GM21717 (cell line): ENCODE results near the gene NXPE1.
"Not testable (repeated sequence)": the region's sequence is repeated elsewhere in the genome, so short reads cannot be mapped to it uniquely, and the experiment has no call there.

Experiments used
- ATAC-seq: cut with Tn5 transposase; IDR thresholded peaks from one replicate; pipeline ENCODE4 v1.9.1; 2021; ENCODE audit warnings: mild to moderate bottlenecking, moderate library complexity; ENCODE audit not compliant: unreplicated experiment

Gene NXPE1

DNA sequence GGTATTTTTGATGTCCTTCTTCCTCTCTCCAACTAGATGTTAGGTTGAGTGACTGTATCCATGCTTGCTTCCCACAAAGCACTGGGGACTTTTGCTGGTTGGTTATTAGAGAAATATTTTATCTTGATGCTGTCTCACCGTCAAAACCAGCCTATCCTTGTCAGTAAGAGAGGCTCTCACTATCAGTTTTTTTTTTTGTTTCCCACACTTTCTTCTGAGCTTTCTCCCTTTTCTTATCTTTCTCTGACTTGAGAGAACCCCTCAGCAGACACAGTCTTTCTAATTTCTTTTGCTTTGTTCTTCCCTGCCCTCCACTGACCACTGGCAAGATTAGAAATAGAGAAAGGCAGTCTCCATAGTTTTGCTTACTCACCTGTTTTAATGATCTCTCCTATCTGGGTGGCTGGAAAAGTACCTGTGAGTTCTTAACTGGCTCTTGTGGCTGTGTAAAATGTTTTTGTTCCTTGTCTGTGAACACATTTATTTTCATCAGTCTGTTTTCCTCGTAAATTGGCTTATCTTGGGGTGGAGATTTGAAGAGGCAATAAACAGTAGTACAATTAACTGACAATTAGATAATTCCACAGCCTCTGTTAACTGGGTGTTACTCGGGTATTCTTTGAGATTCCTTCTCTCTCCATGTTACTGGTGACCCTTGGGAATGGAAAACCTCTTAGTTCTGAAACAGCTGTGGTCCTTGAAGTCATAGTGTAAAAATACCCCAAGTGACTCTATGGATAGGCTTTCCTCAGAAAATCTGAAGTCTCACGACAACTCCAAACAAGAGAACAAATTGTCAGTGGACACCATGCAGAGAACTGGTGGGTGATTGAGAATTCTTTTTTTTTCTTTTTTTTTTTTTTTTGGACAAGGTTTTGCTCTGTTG, at the start of gene NXPE1:
Gene NXPE1, minus strand, starts transcription at position 457 of the 886 bp plus-strand sequence. CDS start 8,680 bp downstream, outside the sequence.
- no peak for ATAC-seq

DNA sequence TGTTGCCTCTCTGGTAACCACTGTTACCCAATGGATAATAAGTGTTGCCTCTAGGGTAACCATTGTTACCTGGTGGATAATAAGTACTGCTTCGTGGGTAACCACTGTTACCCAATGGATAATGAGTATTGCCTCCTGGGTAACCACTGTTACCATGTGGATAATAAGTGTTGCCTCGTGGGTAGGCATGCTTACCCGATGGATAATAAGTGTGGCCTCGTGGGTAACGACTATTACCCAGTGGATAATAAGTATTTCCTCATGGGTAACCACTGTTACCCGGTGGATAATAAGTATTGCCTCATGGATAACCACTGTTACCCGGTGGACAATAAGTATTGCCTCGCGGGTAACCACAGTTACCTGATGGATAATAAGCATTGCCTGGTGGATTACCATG, 49.7 kb upstream of the NXPE1 start:
- no peak for ATAC-seq

DNA sequence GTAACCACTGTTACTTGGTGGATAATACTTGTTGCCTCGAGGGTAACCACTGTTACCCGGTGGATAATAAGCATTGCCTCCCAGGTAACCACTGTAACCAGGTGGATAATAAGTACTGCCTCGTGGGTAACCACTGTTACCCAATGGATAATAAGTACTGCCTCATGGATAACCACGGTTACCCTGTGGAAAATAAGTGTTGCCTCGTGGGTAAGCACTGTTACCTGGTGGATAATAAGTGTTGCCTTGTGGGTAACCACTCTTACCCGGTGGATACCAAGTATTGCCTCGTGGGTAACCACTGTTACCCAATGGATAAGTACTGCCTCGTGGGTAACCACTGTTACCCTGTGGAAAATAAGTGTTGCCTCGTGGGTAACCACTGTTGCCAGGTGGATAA, 48.9 kb upstream of the NXPE1 start:
- not testable (repeated sequence) for ATAC-seq

DNA sequence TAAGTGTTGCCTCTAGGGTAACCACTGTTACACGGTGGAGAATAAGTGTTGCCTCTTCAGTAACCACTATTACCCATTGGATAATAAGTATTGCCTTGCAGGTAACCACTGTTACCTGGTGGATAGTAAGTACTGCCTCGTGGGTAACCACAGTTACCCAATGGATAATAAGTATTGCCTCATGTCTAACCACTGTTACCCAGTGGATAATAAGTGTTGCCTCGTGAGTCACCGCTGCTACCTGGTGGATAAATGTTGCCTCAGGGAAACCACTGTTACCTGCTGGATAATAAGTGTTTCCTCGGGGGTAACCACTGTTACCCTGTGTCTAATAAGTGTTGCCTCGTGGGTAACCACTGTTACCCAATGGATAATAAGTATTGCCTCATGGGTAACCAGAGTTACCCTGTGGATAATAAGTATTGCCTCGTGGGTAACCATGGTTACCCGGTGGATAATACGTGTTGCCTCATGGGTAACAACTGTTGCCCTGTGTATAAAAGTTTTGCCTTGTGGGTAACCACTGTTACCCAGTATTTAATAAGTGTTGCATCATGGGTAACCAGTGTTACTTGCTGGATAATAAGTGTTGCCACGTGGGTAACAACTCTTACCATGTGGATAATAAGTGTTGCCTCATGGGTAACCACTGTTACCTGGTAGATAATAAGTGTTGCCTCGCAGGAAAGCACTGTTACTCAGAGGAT, 48.2 kb upstream of the NXPE1 start:
- ATAC-seq, result no peak

DNA sequence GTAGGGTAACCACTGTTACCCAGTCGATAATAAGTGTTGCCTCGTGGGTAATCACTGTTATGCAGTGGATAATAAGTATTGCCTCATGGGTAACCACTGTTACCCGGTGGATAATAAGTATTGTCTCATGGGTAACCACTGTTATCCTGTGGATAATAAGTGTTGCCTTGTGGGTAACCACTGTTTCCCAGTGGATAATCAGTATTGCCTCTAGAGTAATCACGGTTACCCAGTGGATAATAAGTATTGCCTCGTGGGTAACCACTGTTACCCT, 47.1 kb upstream of the NXPE1 start:
- not testable (repeated sequence) for ATAC-seq

DNA sequence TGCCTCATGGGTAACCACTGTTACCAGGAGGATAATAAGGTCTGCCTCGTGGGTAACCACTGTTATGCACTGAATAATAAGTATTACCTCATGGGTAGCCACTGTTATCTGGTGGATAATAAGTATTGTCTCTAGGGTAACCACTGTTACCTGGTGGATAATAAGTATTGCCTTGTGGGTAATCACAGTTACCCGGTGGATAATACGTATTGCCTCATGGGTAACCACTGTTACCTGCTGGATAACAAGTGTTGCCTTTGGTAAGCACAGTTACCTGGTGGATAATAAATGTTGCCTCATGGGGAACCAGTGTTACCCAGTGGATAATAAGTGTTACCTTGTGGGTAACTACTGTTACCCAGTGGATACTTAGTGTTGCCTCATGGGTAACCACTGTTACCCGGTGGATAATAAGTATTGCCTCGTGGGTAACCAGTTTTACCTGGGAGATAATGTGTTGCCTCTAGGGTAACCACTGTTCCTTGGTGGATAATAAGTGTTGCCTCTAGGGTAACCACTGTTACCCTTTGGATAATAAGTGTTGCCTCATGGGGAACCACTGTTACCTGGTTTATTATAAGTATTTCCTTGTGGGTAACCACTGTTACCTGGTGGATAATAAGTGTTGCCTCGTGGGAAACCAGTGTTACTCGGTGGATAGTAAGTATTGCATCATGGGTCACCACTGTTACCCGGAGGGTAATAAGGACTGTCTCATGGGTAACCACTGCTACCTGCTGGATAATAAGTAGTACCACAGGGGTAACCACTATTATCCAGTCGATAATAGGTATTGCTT, 46.5 kb upstream of the NXPE1 start:
- no peak for ATAC-seq

DNA sequence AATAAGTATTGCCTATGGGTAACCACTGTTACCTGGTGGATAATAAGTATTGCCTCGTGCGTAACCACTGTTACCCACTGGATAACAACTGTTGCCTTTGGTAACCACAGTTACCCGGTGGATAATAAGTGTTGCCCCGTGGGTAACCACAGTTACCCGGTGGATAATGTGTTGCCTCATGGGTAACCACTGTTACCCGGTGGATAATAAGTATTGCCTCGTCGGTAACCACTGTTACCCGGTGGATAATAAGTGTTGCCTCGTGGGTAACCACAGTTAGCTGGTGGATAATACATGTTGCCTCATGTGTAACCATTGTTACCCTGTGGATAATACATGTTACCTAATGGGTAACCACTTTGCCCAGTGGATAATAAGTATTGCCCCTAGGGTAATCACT, 45.7 kb upstream of the NXPE1 start:
- ATAC-seq, result no peak

DNA sequence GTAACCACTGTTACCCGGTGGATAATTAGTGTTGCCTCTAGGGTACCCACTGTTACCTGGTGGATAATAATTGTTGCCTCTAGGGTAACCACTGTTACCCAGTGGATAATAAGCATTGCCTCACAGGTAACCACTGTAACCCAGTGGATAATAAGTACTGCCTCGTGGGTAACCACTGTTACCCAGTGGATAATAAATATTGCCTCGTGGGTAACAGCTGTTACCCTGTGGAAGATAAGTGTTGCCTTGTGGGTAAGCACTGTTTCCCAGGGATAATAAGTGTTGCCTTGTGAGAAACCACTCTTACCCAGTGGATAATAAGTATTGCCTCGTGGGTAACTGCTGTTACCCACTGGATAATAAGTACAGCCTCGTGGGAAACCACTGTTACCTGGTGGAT, 45.2 kb upstream of the NXPE1 start:
- ATAC-seq, result no peak

DNA sequence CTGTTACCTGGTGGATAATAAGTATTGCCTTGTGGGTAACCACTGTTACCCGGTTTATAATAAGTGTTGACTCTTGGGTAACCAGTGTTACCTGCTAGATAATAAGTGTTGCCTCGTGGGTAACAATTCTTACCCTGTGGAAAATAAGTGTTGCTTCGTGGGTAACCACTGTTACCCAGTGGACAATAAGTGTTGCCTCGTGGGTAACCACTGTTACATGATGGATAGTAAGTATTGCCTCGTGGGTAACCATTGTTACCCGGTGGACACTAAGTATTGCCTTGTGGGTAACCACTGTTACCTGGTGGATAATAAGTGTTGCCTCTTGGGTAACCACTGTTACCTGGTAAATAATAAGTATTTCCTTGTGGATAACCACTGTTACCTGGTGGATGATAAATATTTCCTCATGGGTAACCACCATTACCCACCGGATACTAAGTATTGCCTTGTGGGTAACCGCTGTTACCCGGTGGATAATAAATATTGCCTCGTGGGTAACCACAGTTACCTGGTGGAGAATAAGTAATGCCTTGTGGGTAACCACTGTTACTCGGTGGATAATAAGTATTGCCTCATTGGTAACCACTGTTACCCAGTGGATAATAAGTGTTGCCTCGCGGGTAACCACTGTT, 44.6 kb upstream of the NXPE1 start:
- ATAC-seq, result no peak

DNA sequence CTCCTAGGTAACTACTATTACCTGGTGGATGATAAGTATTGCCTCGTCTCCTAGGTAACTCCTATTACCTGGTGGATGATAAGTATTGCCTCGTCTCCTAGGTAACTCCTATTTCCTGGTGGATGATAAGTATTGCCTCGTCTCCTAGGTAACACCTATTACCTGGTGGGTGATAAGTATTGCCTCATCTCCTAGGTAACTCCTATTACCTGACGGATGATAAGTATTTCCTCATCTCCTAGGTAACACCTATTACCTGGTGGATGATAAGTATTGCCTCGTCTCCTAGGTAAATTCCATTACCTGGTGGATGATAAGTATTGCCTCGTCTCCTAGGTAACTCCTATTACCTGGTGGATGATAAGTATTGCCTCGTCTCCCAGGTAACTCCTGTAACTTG, 43.5 kb upstream of the NXPE1 start:
- ATAC-seq, result not testable (repeated sequence)

DNA sequence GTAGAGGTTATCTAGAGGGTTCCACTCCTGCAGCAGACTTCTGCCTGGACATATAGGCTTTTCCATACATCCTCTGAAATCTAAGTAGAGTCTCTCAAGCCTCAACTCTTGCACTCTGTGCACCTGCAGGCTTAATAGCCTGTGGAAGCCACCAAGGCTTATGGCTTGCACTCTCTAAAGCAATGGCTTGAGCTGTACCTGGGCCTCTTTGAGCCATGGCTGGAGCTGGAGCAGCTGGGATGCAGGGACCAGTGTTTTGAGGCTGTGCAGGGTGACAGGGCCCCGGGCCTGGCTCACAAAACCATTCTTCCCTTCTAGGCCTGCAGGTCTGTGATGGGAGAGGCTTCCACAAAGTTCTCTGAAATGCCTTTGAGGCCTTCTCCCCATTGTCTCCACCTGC, 38.8 kb upstream of the NXPE1 start:
- no peak for ATAC-seq

DNA sequence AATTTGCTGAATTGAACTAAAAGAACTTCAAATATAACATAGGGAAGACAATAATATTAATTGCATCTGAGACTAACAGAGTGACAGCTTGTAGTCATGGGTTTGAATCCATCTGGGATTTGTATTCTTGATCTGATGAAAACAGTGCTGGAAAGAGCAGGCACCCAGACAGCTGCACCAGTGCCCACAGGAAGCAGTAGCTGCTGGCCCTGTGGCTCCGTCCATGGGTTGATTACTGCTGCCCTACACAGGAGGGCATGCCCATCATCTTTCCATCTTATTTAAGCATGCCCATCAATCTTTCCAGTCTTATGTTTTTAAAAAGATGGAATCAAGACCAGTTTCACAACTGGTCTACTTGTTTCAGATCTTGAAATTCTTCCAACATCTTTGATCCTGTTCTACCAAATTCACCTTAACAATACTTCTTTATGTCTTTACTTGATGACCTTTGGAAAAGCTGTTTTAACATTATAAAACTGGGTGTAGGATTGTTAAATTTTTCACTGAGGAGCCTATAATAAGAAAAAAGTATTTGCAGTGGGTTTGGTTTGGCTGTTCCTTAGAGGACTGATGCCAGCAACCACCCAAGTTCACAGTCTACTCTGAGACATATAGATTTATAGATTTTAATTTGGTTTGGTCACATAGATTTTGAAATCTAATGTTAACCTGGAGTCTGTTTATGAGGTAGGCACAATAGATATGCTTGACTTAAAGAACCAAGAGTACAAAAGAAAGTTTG, 36.7 kb upstream of the NXPE1 start:
- no peak for ATAC-seq

DNA sequence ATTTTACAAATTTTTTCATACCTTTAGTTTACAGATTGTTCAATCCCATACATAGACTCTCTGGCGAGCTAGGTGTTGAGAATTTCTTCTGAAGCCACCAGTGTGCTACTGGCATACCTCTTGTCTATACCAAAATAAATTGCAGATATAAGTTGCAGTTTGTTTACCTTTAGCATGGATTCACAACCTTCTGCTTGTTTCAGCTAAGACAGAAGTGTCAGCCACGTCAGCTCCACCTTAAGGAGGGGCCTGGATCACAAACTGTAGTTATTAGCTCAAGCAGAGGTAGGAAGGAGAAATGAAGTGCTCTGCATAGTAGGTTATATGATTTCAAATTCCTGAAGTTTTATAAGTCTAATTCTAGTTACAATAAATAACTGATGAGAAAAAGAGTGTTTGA, 35.9 kb upstream of the NXPE1 start, which contains the start of gene NXPE4:
Gene NXPE4, minus strand, starts transcription at position 216 of the 400 bp plus-strand sequence. CDS start 1,027 bp downstream, outside the sequence.
- no peak for ATAC-seq

DNA sequence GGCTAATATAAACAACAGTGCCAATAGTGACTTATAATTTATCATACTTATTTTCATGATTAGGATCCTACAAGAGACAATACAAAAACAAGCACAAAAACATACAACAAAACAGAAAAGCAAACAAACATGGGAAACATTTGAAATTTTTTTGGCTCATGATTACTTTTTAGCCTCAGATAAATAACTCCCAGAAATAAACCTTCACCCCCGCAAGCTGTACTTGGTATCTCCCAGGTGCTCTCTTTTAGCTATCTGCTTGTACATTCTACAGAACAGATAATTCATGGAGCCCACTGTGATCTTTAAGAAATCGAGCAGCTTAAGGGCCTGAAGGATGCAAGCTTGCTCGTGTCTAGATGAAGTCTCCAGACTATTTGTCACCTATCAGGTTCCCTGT, 35.0 kb upstream of the NXPE1 start:
- no peak for ATAC-seq

DNA sequence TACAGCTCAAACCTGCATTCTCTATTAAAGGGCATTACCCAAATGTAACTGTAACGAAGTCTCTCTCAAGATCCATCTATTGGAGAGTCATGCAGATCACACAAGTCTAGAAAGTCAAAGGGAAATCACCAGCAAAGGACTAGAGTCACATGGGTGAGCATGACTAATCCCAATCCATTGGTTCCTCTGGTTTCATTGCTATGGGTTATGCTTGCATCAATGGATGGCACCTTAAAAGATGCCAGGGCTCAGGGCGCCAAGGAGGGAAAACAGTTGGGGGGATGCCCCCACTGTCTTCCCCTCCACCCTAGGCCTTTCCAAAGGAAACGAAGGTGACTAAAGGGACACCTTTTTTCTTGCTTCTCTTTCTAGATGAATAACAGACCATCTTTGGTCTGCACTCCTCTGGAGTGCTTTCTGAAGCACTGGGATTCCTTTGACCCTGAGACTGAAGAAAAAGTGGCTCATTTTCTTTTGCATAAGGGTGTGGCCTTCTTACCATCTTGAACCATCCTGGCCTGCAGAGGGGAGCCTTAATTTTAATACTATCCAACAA, 27.8 kb upstream of the NXPE1 start:
- no peak for ATAC-seq

DNA sequence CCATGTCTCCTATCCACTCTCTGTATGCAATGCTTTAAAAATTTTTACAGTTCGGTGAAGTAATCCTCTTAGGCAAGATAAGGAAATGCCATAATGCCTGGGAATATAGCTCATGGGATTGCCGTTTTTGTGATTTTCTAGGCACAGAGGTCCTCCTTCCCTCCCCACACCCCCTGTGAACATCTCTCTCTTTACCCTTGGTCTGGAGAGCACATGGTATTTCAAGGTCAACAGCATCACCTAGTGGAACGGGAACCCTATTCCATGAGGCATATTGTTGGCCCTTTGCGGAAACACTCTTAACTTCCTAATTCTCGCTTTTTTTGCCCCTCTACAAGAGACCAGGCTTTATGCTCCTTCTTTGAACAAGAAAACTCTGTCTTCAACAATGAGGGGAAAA, 27.1 kb upstream of the NXPE1 start:
- no peak for ATAC-seq

DNA sequence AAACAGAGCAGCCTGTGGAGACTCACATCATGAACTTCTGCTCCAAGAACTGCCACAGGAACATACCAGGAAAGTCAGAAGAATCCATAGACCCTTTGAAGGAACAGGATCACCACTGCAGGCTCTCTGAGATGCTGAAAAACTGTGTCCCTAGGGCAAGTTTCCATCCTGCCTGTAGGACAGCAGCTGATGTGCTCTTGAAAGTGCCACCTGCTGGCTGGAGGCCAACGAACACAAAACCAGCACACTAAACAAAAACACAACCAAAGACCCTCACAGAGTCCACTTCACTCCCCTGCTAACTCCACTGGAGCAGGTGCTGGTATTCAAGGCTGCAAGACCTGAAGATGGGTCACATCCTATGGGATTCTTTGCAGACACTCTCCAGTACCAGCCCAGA, 12.0 kb upstream of the NXPE1 start:
- ATAC-seq, result no peak

DNA sequence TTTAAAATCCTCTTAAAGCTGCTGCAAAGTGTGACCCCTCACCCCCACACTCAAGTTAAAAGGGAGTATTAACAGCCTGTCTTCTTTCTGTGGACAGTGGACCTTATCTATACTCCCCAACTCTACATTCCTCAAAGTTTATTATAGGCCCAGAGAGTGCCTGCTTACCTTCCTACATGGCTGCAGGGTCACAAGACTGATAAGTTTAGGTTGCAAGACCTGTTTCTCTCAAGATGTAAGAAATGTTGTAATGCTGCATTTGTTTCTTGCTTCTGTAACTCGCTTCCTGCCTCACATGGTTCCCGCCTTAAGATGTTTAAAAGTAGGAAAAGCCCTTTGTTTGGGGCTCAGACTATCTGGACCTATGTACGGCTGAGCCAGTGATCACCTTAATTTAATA, 10.1 kb upstream of the NXPE1 start:
- no peak for ATAC-seq

DNA sequence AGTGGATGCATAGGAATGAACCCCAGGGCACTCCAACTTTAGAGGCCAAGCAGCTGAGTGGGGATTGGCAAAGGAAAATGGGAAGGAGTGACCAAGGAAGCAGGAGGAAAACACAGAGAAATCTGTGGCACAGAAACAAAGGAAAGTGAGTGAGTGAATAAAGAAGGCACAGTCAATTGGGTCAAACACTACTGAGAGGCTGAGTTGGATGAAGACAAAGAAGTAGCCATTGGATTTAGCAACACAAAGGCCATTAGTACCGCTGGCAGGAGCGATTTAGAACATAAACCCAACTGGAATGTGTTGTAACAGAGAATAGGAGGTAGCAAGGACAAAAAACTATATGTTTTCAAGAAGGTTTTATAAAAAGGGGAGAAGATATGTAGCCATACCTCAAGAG, 6.6 kb upstream of the NXPE1 start:
- no peak for ATAC-seq

DNA sequence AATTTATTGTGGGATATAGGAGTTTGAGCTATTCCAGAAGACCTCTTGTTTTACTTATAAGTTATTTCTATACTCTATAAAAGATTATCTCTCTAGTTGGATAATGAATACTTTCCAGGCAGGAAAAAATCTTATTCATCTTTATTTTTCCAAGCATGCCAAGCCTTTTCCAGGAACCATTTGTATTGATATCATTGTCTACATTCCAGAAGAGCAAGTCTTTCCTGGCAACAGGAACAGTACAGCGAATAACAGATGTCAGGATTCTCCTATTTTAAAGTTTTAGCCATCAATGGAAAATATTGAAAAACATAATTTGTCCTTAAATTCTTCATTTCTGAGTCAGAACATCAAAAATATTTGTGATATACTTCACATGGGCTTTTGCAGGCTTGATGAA, 5.2 kb upstream of the NXPE1 start:
- no peak for ATAC-seq
